Measurements from ENCODE around the gene ACOX2. TPM values are rescaled to one million over a fixed set of nuclear protein-coding genes. Genes with fewer than 3 reads are reported as not detected.

The ACOX2 gene
- total and polyA plus RNA-seq, 10 of the 15 experiments (the other 5 are each of a cell fraction or from before 2014, with no cell fraction given): 0.72 TPM; not detected in 9

- no peak for FAIRE-seq
- WGBS (ENCODE audit: insufficient coverage, insufficient replicate concordance, low lambda C conversion rate, missing lambda C conversion rate): 30% methylated on average over 9 of the region's 9 CpGs
- no peak for ATAC-seq
- DNase-seq (ENCODE audit: low read depth, low spot score): no peak
- ChIA-PET RAD21 (ENCODE audit: unreplicated experiment) (interaction anchor here (0.6 to 1.5 kb wide), 3 partner anchors 71 to 268 kb away, joined by 3 to 7 read pairs (median 3); partner anchors contain the start of genes HTD2 and RPP14), CTCF (interaction anchor here (0.8 to 4.5 kb wide), 11 partner anchors 44 to 347 kb away, joined by 3 to 34 read pairs (median 4); partner anchors contain the start of genes HTD2, KCTD6 and RPP14), POLR2A (no interaction called here), SMC1A (ENCODE audit: uncharacterized antibody, unreplicated experiment) (interaction anchor here (1.0 to 4.0 kb wide), 7 partner anchors 40 to 358 kb away, joined by 3 to 20 read pairs (median 3); partner anchors contain the start of genes HTD2 and RPP14)
- H2AFZ ChIP-seq (ENCODE audit: control insufficient read depth, low read depth, low read length): no peak overlapping the region
- intact Hi-C loops (cut with micrococcal nuclease; ENCODE audit: unreplicated experiment): loop anchor here (5.0 kb wide), 1 partner anchor 103 kb away; the partner anchor contains the start of gene PDHB
- H3K4me3 ChIP-seq: no peak overlapping the region
- H3K36me3 ChIP-seq (ENCODE audit: control insufficient read depth in 2 of 2, insufficient read depth in 2 of 2, low read length in 1 of 2): no peaks in the 10 kb centered on the region
- H3K27me3 ChIP-seq (replicated peaks in 1 of 2; ENCODE audit: control insufficient read depth in 2 of 2, insufficient read depth in 2 of 2, low read length in 1 of 2): no peaks in the 10 kb centered on the region; a peak in 1 of 4 replicates
- no peak overlapping the region for H3K27ac ChIP-seq (ENCODE audit: control insufficient read depth, insufficient read depth)
- H3K9me3 ChIP-seq (replicated peaks; ENCODE audit: control insufficient read depth, insufficient read depth, low read length): no peaks in the 10 kb centered on the region
- no peak for TF ChIP-seq CBX3 (IDR thresholded peaks at IDR 0.05; ENCODE audit: borderline replicate concordance, low read depth)
- TF ChIP-seq BRCA1 (IDR thresholded peaks at IDR 0.05; ENCODE audit: low read depth, low read length): no peak
- no peak for TF ChIP-seq ZZZ3 (IDR thresholded peaks at IDR 0.05; ENCODE audit: control insufficient read depth, insufficient read length, low read depth)
- no peak for TF ChIP-seq CUX1 (IDR thresholded peaks at IDR 0.05; ENCODE audit: insufficient replicate concordance, low read depth, low read length)
- no peak for TF ChIP-seq ASH2L (IDR thresholded peaks at IDR 0.05; ENCODE audit: borderline replicate concordance, low read depth)
- TF ChIP-seq SMAD5 (IDR thresholded peaks at IDR 0.05; ENCODE audit: low read depth): no peak
- no peak for TF ChIP-seq MAX (IDR thresholded peaks at IDR 0.05; ENCODE audit: low read depth, low read length)
- H3K9ac ChIP-seq (ENCODE audit: control insufficient read depth, insufficient read depth, low read length): no peak overlapping the region
- no peaks in the 10 kb centered on the region for H3K79me2 ChIP-seq (ENCODE audit: control insufficient read depth, insufficient read depth, low read length)
- H3K4me1 ChIP-seq (ENCODE audit: control insufficient read depth, insufficient read depth, low read length): no peaks in the 10 kb centered on the region
- no peak overlapping the region for H3K4me2 ChIP-seq (ENCODE audit: control insufficient read depth, insufficient read depth)
- in situ Hi-C loops (cut with MboI): loop anchor here (5.0 to 10.0 kb wide), 2 partner anchors 210 to 353 kb away; no protein-coding TSS in a partner anchor
- BruUV-seq (replicated peaks): no TSS peak
- H4K20me1 ChIP-seq (ENCODE audit: control insufficient read depth, insufficient read depth): no peaks in the 10 kb centered on the region
These were observed 2.1 kb downstream of the ACOX2 start for GRCh38 chr3:58534592-58535494.
